ENCODE results near the gene UBAC2.
"Not testable (repeated sequence)": the region's sequence is repeated elsewhere in the genome, so short reads cannot be mapped to it uniquely, and the experiment has no call there.

UBAC2 gene

DNA sequence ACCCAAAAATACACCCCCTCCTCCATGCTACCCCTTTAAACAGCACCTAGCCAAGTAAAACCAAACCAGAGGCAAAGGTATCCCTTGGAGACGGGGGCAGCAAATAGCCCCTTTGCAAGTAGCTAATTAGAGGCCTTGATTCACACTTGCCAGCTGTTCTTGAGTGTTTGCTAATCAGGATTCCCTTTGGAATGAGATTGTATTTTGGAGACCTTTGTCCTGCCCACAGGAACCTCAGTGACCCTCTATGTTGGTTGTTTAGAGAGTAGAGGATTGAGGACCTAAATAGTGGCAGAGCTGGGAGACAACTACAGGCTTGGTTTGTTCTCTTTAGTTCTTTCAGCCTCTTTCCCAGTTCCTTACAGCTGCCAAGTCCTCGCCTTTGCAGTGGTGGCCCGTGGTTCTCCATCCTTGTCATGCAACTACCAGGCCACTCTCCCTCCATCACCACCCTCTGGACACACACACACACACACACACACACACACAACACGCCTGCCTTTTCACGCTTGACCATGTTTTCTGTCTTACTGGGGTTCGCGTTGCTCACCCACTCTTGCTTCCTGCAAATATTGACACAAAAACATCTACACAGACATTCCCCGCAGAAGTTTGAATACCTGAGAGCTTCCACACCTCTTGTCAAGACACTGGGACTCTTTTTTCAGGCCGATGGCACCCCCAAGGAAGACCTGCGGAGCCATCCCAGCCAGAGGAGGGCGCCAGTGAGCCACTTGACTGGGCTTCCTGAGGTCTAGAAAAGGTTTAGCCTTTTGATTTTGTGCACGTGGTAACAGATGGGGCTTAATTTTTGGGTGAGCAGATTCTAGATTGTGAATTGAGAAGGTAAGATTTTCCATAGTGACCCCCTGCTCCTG is 186.5 kb downstream of the UBAC2 start:
- H3K36me3 ChIP-seq (ENCODE audit: control insufficient read depth in 5 of 5, insufficient read depth in 5 of 5, low read length in 5 of 5): peaks cover 0 to 26% (median 18%) of the 10 kb centered on the region in 5 donors
- no peak overlapping the region for H3K4me3 ChIP-seq (ENCODE audit: low read depth in 1 of 5, low read length in 5 of 5)
- no peak overlapping the region for H3K9ac ChIP-seq (ENCODE audit: low read length in 5 of 5)
- peaks cover 0 to 11% (median 0%) of the 10 kb centered on the region in 5 donors for H3K4me1 ChIP-seq (ENCODE audit: control insufficient read depth in 5 of 5, insufficient read depth in 5 of 5, low read length in 5 of 5)
- H3K9me3 ChIP-seq (ENCODE audit: control insufficient read depth in 5 of 5, low read length in 5 of 5): no peaks in the 10 kb centered on the region
- H3K27ac ChIP-seq (ENCODE audit: low read depth, low read length): no peak overlapping the region
- no peaks in the 10 kb centered on the region for H3K27me3 ChIP-seq (ENCODE audit: control insufficient read depth in 5 of 5, insufficient read depth in 4 of 5, low read length in 5 of 5)

DNA sequence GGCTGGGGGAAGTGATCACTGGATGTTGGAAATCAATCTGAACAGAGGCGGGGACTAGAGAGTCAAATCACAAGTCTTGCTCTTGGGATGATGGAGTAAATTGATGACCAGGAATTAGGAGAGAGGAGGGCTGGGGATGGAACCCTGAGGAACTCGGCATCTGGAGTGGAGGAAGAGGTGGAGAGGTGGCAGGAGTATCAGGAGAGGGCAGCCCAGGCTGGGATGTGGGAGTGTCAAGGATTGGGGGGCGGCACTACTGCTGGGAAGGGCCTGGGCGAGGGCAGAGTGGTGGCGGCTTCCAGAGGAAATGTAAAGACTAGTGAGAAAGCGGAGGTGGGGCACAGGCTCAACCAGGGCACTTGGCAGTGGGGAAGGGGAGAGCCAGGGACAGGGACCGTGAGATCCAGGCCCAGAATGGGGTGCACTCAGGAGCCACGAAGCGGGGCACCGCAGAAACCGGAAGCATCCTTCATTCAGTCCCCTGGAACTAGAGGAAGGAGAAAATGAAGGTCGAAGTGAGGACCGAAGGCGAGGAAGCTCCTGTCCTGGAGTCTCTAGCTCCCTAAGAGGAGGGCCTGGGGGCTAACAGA is 187.8 kb downstream of the UBAC2 start:
- no peaks in the 10 kb centered on the region for H3K27me3 ChIP-seq (ENCODE audit: control insufficient read depth in 5 of 5, insufficient read depth in 4 of 5, low read length in 5 of 5)
- H3K9ac ChIP-seq (ENCODE audit: low read length in 5 of 5): no peak overlapping the region
- H3K9me3 ChIP-seq (ENCODE audit: control insufficient read depth in 5 of 5, low read length in 5 of 5): no peaks in the 10 kb centered on the region
- H3K36me3 ChIP-seq (ENCODE audit: control insufficient read depth in 5 of 5, insufficient read depth in 5 of 5, low read length in 5 of 5): peaks cover 0 to 26% (median 18%) of the 10 kb centered on the region in 5 donors
- peaks cover 0 to 11% (median 0%) of the 10 kb centered on the region in 5 donors for H3K4me1 ChIP-seq (ENCODE audit: control insufficient read depth in 5 of 5, insufficient read depth in 5 of 5, low read length in 5 of 5)
- H3K27ac ChIP-seq (ENCODE audit: low read depth, low read length): no peak overlapping the region
- no peak overlapping the region for H3K4me3 ChIP-seq (ENCODE audit: low read depth in 1 of 5, low read length in 5 of 5)

DNA sequence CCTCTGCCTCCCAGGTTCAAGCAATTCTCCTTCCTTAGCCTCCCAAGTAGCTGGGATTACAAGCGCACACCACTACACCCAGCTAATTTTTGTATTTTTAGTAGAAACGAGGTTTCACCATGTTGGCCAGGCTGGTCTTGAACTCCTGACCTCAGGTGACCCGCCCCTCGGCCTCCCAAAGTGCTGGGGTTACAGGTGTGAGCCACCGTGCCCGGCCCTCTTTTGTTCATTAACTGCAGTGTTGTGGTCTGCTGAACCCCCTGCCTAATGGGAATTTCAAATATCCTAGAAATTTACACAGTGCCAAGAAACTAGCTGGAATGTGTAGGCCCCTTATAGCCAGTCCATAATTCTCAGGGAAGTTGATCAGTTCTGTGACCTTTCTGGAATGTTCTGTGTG is 188.4 kb downstream of the UBAC2 start:
- H3K4me1 ChIP-seq (ENCODE audit: control insufficient read depth in 5 of 5, insufficient read depth in 5 of 5, low read length in 5 of 5); H3K27ac ChIP-seq (ENCODE audit: low read depth, low read length): not testable (repeated sequence)

DNA sequence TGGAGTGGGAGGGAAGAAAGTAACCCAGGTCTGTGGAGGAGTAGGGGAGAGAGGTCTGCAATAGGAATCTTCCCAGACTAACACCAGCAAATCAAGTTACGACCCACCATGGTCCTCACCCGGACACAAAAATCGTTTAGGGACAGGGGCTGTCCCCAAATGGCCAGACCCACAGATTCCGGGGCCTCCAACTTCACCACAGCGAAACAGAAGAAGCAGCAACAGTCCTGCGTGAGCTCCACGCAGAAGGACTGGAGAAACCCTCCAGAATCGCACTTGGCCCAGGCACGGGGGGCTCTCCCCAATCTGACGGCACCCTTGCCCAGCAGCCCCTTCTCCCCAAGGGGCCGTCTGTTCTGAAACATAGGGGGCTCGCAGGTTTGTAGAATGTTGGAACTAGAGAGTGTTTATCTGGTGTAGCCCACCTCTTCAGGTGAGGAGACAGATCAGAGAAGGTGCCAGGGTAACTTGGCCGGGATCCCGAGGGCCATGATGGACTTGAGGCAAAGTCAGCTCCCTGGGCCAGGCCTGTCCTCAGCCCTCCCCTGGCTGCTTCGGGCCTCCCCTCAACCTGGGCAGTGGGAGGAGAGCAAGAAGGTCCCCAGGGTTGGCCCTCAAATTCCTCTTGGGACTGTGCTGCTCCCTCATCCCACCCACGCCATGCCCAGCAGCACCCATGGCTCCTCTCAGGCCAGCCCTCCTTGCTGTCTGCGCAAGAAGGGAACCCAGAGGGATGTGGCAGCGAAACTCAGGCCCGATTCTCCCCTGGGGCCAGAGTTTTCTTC is 189.1 kb downstream of the UBAC2 start:
- peaks cover 0 to 26% (median 18%) of the 10 kb centered on the region in 5 donors for H3K36me3 ChIP-seq (ENCODE audit: control insufficient read depth in 5 of 5, insufficient read depth in 5 of 5, low read length in 5 of 5)
- H3K4me1 ChIP-seq (ENCODE audit: control insufficient read depth in 5 of 5, insufficient read depth in 5 of 5, low read length in 5 of 5): peaks cover 0 to 6% (median 0%) of the 10 kb centered on the region in 5 donors
- H3K27me3 ChIP-seq (ENCODE audit: control insufficient read depth in 5 of 5, insufficient read depth in 4 of 5, low read length in 5 of 5): no peaks in the 10 kb centered on the region
- no peak overlapping the region for H3K9ac ChIP-seq (ENCODE audit: low read length in 5 of 5)
- H3K9me3 ChIP-seq (ENCODE audit: control insufficient read depth in 5 of 5, low read length in 5 of 5): no peaks in the 10 kb centered on the region
- no peak overlapping the region for H3K27ac ChIP-seq (ENCODE audit: low read depth, low read length)
- no peak overlapping the region for H3K4me3 ChIP-seq (ENCODE audit: low read depth in 1 of 5, low read length in 5 of 5)

More for the DNA sequence above, 188.4 kb downstream of the UBAC2 start:
- H3K9ac ChIP-seq (ENCODE audit: low read length in 5 of 5); H3K4me3 ChIP-seq (ENCODE audit: low read depth in 1 of 5, low read length in 5 of 5); H3K27me3 ChIP-seq (ENCODE audit: control insufficient read depth in 5 of 5, insufficient read depth in 4 of 5, low read length in 5 of 5); H3K9me3 ChIP-seq (ENCODE audit: control insufficient read depth in 5 of 5, low read length in 5 of 5): not testable (repeated sequence)
- peaks cover 0 to 26% (median 18%) of the 10 kb centered on the region in 5 donors for H3K36me3 ChIP-seq (ENCODE audit: control insufficient read depth in 5 of 5, insufficient read depth in 5 of 5, low read length in 5 of 5)

DNA sequence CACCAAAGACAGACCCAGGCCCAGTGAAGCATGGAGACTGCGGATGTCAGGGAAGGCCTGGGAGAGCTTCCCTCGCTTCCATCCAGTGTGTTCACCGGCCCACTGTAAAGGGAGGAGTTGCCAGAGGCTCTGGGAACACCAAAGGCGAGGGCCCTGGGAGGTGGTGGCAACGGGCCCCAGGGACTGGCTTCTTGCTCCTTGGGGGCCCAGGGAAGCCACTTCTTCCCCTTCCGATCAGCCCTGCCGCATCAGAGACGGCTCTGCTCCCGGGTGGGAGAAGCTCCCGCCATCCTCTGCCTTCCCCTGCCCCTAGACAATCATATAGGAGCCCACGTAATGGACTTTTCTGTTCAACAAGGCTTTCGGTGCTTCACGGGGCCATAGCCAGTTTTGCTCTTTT is 189.9 kb downstream of the UBAC2 start:
- Histone ChIP-seq H3K27ac (ENCODE audit: low read depth, low read length) (no peak overlapping the region), H3K36me3 (ENCODE audit: control insufficient read depth in 5 of 5, insufficient read depth in 5 of 5, low read length in 5 of 5) (peaks cover 0 to 20% (median 12%) of the 10 kb centered on the region in 5 donors), H3K9me3 (ENCODE audit: control insufficient read depth in 5 of 5, low read length in 5 of 5) (no peaks in the 10 kb centered on the region), H3K4me1 (ENCODE audit: control insufficient read depth in 5 of 5, insufficient read depth in 5 of 5, low read length in 5 of 5) (peaks cover 0 to 6% (median 0%) of the 10 kb centered on the region in 5 donors), H3K4me3 (ENCODE audit: low read depth in 1 of 5, low read length in 5 of 5) (no peak overlapping the region), H3K27me3 (ENCODE audit: control insufficient read depth in 5 of 5, insufficient read depth in 4 of 5, low read length in 5 of 5) (no peaks in the 10 kb centered on the region), H3K9ac (ENCODE audit: low read length in 5 of 5) (no peak overlapping the region)

DNA sequence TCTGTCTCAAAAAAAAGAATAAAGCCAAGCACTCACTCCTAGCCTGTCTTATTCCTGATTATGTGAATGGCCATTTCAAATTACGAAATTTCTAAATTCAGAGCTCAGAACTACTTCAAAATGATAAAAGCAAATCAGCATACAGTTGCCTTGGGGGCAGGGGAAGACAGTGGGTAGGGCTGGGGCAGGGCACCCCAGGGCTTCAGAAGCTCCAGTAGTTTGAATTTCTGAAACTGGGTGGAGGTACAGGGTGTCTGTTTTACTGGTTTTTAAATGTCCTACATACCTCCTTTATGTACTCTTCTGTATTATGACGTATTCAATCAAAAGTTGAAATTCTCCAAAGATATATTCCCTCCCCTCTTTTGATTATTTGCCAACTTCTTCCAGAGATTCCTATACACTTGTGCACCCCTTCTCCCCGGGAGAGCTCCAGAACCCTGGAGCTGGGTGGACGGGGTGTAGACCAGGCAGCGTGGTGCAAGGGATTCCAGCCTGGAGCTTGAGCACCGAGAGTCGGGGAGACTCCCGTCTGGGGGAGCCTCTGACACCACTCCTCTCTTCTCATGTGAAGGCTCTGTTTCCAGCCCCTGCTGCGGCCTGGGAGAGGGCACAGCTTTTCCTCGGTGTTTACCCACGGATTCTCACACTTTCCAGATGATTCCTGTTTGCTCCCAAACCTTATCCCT is 191.3 kb downstream of the UBAC2 start:
- H3K4me1 ChIP-seq (ENCODE audit: control insufficient read depth in 5 of 5, insufficient read depth in 5 of 5, low read length in 5 of 5): peaks cover 0 to 5% (median 0%) of the 10 kb centered on the region in 5 donors
- no peaks in the 10 kb centered on the region for H3K9me3 ChIP-seq (ENCODE audit: control insufficient read depth in 5 of 5, low read length in 5 of 5)
- no peak overlapping the region for H3K9ac ChIP-seq (ENCODE audit: low read length in 5 of 5)
- H3K36me3 ChIP-seq (ENCODE audit: control insufficient read depth in 5 of 5, insufficient read depth in 5 of 5, low read length in 5 of 5): peaks cover 0 to 7% (median 3%) of the 10 kb centered on the region in 5 donors
- no peaks in the 10 kb centered on the region for H3K27me3 ChIP-seq (ENCODE audit: control insufficient read depth in 5 of 5, insufficient read depth in 4 of 5, low read length in 5 of 5)
- H3K27ac ChIP-seq (ENCODE audit: low read depth, low read length): no peak overlapping the region
- H3K4me3 ChIP-seq (ENCODE audit: low read depth in 1 of 5, low read length in 5 of 5): no peak overlapping the region

DNA sequence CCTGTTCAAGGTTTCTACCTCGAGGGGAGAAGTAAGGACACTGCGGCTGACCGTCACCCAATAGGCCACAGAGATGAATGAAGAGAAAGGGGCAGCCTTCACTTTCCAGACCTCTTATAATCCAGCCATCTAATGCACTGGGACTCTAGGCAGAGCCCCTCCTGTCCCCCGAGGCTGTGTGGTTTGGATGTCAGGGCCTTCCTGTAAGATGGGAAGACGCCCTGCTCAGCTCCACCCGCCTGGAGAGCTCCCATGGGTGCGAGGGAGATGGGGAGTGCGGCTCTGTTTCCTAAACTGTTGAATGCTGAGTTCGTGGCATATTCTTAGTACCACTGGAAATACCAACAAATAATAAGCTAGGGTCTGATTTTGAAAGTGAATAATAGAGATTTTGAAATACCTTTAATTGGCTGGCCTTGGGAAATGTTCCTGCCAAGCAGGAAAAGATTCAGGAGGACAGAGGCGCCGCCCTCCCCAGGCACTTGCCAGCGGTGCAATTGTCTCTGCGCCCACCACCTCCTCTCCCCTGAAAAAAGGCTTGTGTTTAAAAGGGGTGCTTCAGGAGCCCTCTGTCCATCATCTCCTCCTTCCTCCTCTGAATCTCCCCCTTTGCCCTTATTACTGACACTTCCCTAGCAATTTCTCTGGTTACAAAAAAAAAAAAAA is 191.9 kb downstream of the UBAC2 start:
- Histone ChIP-seq H3K9me3 (ENCODE audit: control insufficient read depth in 5 of 5, low read length in 5 of 5) (no peaks in the 10 kb centered on the region), H3K9ac (ENCODE audit: low read length in 5 of 5) (no peak overlapping the region), H3K27ac (ENCODE audit: low read depth, low read length) (no peak overlapping the region), H3K4me1 (ENCODE audit: control insufficient read depth in 5 of 5, insufficient read depth in 5 of 5, low read length in 5 of 5) (peaks cover 0 to 5% (median 0%) of the 10 kb centered on the region in 5 donors), H3K36me3 (ENCODE audit: control insufficient read depth in 5 of 5, insufficient read depth in 5 of 5, low read length in 5 of 5) (peaks cover 0 to 2% (median 0%) of the 10 kb centered on the region in 5 donors), H3K27me3 (ENCODE audit: control insufficient read depth in 5 of 5, insufficient read depth in 4 of 5, low read length in 5 of 5) (no peaks in the 10 kb centered on the region), H3K4me3 (ENCODE audit: low read depth in 1 of 5, low read length in 5 of 5) (no peak overlapping the region)

DNA sequence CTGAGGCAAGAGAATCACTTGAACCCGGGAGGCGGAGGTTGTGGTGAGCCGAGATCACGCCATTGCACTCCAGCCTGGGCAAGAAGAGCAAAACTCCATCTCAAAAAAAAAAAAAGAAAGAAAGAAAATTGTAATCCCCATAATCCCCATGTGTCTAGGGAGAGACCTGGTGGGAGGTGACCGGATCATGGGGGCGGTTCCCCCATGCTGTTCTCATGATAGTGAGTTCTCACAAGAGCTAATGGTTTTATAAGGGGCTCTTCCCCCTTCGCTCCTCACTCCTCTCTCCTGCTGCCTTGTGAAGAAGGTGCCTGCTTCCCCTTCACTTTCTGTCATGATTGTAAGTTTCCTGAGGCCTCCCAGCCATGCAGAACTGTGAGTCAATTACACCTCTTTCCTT is 192.7 kb downstream of the UBAC2 start:
- H3K4me1 ChIP-seq (ENCODE audit: control insufficient read depth in 5 of 5, insufficient read depth in 5 of 5, low read length in 5 of 5); H3K27me3 ChIP-seq (ENCODE audit: control insufficient read depth in 5 of 5, insufficient read depth in 4 of 5, low read length in 5 of 5); H3K4me3 ChIP-seq (ENCODE audit: low read depth in 1 of 5, low read length in 5 of 5); H3K9ac ChIP-seq (ENCODE audit: low read length in 5 of 5); H3K9me3 ChIP-seq (ENCODE audit: control insufficient read depth in 5 of 5, low read length in 5 of 5); H3K27ac ChIP-seq (ENCODE audit: low read depth, low read length); H3K36me3 ChIP-seq (ENCODE audit: control insufficient read depth in 5 of 5, insufficient read depth in 5 of 5, low read length in 5 of 5): not testable (repeated sequence)
